Activated CD8-positive, alpha-beta memory T cell treated with anti-CD3 and anti-CD28 coated beads, Interleukin-2, amount 50 U/mL, for 1 hour (primary cell): ENCODE measurements around the gene AKAP13.

Experiments
- DNase-seq: peaks from one replicate; pipeline ENCODE4 v3.0.0-alpha.2; 2020; ENCODE audit errors: extremely low read depth

The AKAP13 gene

DNA sequence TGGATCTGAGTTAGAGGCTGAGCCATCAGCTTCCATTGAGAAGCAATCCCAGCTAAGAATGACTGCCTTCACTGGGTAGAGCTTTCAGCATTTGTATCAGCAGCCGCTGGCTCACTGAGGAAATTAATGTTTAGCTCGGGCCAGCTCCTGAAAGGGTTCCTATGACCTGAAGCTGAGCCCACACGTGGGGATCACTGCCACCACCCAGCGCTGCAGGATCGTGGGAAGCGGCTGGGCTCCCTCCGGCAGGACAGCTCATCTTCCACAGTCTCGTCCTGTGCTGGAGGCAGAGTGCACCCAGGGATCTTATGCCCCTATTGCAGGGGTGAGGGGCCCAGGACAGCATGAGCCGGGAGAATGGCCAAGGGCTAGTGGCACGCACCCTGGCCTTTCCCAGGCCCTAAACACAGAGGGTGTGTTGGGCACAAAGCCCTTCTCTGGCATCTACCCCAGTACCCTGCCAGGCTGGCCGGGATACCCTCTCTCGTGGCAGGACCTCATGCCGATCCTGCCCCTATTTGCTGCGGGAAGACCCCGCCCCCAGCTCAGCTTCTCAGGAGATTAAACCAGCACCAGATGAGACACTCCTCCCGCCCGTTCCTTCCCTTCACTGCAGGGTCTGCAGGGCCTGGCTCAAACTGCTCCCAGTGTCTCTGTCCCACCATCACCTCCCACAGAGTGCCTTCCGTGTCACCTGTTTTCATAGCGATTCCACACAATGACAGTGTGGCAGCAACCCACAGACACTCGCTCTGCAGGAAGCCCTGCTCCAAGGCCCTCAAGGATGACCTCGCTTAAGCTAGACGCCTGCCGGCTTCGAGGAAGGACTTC is 385.8 kb downstream of the AKAP13 start:
- DNase-seq: no peak

DNA sequence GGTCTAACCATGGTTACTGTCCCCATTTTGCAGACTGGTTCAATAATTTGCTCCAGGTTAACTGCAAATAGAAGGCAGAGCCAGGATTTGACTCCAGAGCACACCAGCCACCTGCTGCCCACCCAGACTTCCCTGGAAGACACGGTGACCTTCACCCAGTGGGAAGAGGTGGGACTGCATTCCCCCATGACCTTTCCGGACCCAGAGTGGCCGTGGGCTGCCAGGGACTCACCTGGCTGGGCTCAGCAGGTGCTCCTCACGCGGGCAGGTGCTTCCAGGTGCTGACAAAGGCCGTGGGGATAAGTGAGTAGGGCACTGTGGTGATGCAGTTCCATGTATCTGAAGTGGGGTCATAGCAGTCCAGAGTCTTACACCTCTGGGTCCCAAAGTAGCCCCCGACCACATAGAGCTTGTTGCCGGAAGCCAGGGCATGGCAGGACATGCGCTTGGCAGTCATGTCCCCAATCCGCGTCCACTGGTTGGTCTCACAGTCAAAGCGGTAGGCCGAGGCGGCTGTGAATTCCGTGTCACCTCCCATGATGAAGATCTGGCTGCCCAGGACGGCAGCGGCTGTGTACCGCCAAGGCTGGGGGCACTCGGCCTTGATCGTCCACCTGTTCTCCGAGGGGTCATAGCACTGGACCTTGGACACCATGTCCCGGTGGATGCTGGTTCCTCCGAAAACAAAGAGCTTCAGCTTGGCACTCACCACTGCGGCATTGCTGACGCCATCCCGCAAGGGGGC is 387.6 kb downstream of the AKAP13 start:
- DNase-seq: no peak

DNA sequence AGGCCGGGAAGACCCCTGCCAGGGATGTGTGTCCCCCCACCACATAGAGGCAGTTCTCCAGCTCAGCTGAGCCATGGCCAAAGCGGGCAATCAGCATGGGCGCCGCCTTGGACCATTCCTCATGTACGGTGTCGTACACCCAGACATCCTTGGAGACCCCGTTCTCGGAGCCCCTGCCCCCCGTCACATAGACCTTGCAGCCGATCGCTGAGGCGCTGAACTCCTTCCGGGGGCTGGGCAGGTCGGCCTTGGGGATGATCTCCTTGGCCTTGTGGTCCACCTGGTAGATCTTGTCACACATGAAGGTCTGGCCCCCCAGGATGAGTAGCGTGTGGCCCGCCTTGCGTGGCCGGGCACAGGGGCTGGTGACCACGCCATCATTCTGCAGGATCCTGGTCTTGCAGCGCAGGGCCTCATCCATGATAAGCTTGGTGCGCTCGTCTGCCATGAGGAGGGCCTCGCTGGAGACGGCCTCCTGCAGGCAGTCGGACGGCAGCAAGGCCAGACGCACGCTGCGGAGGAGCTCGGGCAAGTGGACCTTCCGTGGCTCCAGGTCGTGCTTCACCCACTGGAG is 388.3 kb downstream of the AKAP13 start:
- no peak for DNase-seq

DNA sequence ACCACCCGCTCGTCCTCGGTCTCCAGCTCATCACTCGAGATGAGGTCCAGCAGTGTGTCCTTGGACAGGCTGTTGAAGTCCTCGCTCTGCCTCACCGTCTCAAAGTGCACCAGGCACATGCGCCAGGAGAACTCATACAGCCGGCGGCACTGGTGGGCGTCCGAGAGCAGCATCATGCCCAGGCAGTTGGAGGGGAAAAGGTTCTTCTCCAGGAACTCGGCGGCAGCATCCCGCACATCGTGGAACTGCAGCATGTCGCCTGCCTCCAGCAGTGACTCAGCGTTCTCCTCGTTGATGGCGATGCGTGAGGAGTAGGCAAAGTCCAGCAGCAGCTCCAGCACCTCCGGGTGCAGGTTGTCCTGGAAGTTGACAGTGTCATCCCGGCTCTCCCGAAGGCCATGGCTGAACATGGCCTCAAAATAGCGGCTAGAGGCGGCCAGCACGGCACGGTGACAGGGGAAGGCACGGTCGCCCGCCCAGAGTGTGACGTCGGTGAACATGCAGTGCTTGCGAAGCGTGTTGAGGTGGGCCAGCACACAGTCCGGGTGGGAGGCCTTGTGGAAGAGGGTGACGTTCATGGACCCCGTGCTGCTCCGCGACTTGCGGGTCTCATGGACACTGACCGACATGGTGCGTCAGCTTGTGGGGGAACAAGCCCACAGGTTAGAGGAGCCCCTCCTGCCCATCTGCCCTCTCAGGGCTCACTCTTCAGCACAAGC is 388.9 kb downstream of the AKAP13 start:
- no peak for DNase-seq

DNA sequence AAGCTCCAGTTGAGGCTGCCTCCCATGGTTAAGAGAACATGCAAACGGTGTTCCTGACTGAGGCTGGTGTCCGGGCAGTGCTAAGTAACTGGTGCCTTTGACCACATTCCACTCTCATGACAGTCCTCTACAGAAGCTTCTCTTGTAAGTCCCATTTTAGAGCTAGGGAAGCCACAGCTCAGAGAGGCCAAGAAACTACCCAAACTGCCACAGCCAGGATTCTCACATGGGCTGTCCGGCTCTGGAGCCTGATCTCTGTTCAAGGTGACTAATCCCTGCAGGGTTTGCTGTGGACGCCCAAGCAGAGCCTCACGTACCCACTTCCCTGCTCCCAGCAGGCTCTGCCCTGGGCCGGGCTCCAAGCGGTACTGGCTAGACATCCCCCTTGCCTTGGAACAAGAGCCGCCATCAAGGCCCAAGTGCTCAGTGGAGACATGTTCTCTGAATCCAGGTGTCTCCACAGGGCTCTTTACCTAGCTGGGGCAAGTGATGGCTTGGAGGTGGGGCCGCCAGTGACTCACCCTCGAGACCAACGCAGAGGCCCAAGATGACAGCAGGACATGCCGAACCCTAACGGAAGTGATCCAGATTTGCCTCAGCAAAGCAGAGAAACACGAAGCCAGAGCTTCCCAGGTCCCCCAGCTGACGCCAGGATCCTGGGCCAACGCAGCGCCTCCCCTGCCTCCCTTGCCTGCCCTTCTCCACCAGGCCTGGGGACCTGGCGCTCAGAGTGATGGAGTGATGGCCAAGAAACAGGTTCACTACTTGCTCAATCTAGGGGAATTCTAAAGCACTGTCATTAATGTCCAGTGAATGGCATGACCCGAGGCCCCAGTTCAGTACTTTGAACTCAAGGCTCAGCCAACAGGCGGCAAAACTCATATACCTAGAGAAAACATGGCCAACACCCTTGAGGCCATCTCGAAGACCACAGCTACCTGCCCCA is 390.0 kb downstream of the AKAP13 start:
- DNase-seq: no peak

- no peak for DNase-seq
These were observed 390.9 kb downstream of the AKAP13 start for GRCh38 chr15:85771271-85771670.

DNA sequence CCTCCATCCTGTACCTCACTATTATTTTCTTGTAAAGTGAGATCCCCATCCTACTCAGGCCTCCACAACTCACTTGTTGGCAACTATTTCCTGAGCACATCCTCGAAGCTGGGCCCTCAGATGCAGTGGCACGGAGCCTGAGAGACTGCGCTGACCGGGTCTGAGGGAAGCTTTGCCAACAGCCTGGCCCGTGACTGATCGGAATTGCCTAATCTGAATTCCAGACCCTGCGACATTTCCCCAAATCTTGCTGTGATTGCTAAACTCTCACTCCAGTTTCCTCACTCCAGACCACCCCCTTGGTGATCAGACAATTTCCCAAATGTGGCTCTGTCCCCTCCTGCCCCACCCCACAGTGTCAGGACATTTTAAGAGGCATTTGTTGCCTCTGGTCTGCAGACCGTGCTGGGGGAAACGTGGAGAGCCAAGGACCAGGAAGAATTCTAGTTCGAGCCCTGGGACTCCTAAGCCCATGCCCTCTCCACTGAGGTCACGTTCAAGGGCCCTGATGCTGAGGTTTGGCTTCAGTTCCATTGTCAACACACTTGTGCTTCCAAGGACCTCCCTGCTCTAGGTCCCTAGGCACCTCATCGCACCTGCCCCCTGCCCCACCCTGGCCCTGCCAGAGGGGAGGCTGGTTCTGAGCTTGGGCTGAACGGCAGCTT is 391.5 kb downstream of the AKAP13 start:
- no peak for DNase-seq

DNA sequence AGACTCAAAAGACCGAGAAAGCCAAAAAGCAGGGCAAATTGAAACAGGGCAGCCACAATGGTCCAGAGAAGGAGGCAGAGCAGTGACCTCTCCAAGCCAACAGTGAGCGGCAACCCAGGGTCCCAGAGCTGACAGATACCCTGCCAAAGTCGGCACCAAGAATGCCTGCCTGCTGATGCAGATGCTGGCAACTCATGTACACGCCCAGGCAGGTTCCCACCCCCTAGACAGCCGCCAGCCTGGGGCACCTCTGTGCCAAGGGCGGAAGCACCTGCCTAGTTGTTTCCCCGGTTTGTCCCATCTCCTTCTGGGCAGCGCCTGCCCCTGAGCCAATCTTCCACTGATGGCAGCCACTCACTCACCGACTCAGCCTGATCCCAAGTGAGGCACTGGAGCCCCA is 392.3 kb downstream of the AKAP13 start:
- no peak for DNase-seq

- no peak for DNase-seq
These were observed 392.8 kb downstream of the AKAP13 start for GRCh38 chr15:85773249-85773648.

GRCh38 chr15:85773970-85774369 is 393.6 kb downstream of the AKAP13 start:
- DNase-seq: no peak

DNA sequence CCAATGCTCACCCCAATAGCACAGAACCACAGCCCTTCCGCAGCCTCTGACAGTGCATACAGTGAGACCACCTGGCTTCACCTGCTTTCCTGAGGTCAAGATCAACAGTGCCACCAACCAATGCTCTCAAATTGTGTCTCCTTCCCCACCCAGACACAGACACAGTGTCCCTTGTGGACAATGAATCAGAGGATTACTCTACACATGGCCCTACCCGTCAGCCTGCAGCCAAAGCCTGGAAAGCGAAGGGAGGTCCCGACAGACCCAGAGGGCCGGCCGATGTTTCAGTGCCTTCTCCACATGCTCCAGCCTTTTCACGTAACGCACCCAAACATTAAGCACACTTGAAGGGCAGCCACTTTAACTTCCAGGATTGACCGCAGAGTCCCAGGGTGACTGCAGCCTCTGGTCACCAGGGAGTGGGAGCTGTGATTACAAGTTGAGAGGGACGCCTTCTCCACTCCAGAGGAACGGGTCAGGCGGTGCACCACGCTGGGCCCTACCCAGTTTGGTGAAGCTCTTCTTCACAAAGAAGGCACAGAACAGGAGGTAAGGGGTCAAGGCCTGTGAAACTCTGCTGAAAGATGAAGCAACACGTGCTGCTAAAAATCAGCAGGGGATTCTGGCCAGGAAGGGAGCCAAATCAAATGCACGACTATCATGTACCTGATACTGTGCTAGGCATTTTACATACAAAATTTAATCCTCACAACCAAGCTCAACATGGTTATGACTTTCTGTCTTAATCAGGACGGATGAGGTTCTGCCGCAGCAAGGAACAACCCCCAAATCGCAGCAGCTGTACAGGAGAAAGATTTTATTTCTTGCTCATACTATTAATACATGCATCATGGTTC is 397.1 kb downstream of the AKAP13 start:
- no peak for DNase-seq

GRCh38 chr15:85778107-85778776 is 397.8 kb downstream of the AKAP13 start:
- no peak for DNase-seq

- no peak for DNase-seq
These were observed 398.8 kb downstream of the AKAP13 start for GRCh38 chr15:85779249-85779648.

GRCh38 chr15:85780225-85780985 is 400.0 kb downstream of the AKAP13 start:
- no peak for DNase-seq

DNA sequence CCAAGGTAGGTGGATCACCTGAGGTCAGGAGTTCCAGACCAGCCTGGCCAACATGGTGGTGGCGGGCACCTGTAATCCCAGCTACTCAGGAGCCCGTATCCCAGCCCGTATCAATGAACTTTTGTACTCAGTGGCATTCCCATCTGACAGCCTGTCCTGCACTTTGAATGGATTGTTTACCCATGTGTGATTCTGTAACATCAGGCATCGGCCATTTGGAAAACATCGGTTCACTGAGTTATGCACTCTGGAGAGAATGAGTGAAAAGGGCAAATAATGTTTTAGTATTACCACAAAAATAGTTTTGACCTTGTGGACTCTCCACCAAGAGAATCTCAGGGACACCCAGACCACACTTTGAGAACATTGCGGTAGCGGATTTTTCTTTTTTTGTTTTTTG is 400.7 kb downstream of the AKAP13 start:
- DNase-seq: no peak

GRCh38 chr15:85782064-85782463 is 401.7 kb downstream of the AKAP13 start:
- no peak for DNase-seq

GRCh38 chr15:85785887-85786780 is 405.7 kb downstream of the AKAP13 start:
- no peak for DNase-seq
